ENCODE measurements around the gene DAZL.

DNA sequence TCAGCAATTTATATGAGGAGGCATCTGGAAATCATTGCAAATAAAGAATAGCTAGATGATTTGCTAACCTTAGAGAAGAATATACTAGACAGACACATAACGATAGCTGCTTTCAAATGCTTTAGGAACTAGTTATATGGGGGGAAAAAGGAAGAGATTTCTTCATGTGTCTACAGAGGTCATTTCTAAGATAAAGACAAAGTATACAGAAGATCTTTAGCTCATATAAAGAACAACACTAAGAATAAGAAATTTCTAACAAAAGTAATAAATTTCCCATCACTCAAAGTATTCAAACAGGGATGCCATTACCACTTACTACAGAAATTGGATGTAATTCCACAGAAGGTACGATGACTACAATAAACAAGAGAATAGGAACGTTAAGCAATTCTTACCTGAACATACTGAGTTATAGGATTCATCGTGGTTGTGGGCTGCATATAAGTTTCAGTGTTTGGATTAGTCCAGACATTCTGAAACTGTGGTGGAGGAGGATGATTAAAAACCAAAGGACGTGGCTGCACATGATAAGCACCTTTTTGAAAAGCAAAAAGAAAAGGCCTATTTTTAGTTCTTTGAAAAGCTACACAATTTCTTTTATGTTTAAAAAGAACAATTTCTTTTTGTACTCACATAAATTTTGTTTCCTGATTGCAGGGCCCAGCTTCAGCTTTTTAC is 8.7 kb downstream of the DAZL start:
- TF ChIP-seq CSDC2 (CRISPR knock-in tag; IDR thresholded peaks at IDR 0.05) (no peak), ZFP3 (CRISPR knock-in tag; IDR thresholded peaks at IDR 0.05) (no peak), RARB (CRISPR knock-in tag; IDR thresholded peaks at IDR 0.05) (no peak), ZFP30 (CRISPR knock-in tag; IDR thresholded peaks at IDR 0.05) (no peak)
